Measurements from ENCODE around the gene SYCE1L.
"Not testable (repeated sequence)": the region's sequence is repeated elsewhere in the genome, so short reads cannot be mapped to it uniquely, and the experiment has no call there.

DNA sequence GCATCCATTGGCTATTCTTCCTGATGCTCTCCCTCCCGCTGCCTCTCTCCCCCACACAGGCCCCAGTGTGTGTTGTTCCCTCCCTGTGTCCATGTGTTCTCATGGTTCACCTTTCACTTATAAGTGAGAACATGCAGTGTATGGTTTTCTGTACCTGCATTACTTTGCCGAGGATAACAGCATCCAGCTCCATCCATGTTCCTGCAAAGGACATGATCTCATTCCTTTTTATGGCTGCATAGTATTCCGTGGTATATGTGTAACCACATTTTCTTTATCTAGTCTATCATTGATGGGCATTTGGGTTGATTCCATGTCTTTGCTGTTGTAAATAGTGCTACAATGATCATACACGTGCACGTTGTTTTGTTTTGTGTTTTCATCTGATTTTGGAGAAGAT is 43.3 kb downstream of the SYCE1L start:
- TF ChIP-seq EZH2phosphoT487 (IDR thresholded peaks at IDR 0.05; ENCODE audit: borderline replicate concordance, low read length); EZH2 (IDR thresholded peaks at IDR 0.05; ENCODE audit: low read length, unreplicated experiment): not testable (repeated sequence)
- TF ChIP-seq, protein P1, sequence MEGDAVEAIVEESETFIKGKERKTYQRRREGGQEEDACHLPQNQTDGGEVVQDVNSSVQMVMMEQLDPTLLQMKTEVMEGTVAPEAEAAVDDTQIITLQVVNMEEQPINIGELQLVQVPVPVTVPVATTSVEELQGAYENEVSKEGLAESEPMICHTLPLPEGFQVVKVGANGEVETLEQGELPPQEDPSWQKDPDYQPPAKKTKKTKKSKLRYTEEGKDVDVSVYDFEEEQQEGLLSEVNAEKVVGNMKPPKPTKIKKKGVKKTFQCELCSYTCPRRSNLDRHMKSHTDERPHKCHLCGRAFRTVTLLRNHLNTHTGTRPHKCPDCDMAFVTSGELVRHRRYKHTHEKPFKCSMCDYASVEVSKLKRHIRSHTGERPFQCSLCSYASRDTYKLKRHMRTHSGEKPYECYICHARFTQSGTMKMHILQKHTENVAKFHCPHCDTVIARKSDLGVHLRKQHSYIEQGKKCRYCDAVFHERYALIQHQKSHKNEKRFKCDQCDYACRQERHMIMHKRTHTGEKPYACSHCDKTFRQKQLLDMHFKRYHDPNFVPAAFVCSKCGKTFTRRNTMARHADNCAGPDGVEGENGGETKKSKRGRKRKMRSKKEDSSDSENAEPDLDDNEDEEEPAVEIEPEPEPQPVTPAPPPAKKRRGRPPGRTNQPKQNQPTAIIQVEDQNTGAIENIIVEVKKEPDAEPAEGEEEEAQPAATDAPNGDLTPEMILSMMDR (conservative IDR thresholded peaks at IDR 0.05; ENCODE audit: low read depth, low read length) = not testable (repeated sequence)
